Activated CD8-positive, alpha-beta memory T cell treated with anti-CD3 and anti-CD28 coated beads for 24 hours (primary cell): ENCODE results near the gene L3MBTL4.

Experiments used
- DNase-seq: peaks from one replicate; pipeline ENCODE4 v3.0.0-alpha.2; 2020

Gene L3MBTL4

DNA sequence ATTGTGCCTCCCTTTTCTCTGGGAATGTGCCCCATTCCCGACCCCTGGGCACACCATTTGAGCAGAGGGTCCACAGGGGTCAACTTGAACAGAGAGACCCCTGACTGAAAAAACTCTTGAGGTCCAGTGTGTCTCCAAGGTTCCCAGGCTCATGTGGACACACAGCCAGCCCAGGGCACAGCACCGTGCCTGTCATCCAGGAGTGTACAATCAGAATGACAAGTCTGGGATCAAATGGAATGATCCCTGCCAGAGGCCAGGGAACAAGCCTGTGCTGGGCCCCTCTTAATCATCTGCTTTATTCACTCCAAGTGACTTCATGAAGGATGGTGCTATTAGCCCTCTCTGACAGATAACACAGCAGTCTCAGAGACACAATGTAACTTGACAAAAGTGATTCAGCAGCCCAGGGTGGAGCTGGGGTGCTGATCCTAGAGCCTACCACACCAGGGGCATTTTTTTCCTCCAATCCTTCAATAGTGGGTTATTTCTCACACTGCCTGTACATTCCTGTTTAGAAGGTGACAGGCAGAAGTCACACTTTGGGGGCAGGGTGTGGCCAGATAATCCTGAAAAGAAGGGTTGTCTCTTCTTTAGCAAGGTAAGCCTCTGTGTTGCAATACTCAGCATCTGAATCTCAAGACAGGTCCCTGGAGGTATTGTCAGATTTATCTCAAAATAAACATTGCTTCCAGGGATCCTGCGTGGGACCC, 435.4 kb downstream of the L3MBTL4 start:
- no peak for DNase-seq

GRCh38 chr18:5977022-5977421, 437.7 kb downstream of the L3MBTL4 start:
- no peak for DNase-seq

DNA sequence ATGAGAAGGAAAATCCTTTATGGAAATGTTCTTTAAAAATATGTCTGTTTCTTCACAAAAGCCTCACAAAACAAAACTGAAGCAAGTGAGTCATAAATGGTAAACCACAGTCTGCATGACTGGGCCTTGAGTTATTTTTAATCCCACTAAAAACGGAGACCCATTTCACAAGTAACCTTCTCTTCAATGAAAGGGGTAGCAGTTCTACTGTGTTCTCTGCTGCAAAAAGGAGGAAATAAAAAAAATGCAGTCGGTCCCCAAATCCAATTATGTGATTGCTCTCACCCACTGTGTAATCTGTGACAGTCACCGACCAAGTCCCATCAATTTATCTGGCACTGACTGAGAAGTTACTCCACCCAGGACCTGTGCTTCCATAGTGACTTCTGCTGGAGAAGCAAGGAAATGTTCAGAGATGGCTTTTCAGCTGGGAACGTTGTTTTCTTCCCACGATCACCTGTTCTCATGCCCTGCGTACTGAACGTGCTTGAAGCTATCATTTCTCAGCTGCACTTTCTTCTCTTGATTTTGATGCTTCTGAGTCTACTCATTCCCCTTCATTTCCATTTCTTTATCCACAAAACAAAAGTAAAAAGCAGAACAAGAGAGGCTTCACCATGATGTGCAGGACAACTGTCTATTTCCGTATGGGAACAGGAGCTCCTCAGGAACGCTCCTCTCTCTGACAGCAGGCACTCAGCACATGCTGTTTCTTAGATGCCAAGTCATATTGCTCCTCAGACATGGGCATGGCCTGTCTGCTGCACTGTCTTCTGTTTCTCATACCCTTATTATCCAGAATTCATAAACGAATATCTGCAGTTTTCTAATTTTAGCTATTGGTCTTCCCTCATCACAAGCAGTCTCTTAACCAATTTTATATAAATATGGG, 439.4 kb downstream of the L3MBTL4 start:
- DNase-seq, result no peak

DNA sequence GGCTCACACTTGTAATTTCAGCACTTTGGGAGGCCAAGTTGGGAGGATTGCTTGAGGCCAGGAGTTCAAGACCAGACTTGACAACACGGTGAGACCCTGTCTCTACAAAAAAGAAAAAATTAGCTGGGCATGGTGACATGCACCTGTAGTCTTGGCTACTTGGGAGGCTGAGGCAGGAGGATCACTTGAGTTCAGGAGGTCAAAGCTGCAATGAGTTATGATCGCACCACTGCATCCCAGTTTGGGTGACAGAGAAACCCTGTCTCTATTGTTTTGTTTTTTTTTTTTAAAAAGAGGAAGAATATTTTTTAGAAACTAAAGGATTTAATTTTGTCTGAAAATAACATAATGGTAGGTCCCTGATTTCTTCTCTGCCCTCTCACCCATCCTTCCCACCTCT, 440.0 kb downstream of the L3MBTL4 start:
- no peak for DNase-seq

DNA sequence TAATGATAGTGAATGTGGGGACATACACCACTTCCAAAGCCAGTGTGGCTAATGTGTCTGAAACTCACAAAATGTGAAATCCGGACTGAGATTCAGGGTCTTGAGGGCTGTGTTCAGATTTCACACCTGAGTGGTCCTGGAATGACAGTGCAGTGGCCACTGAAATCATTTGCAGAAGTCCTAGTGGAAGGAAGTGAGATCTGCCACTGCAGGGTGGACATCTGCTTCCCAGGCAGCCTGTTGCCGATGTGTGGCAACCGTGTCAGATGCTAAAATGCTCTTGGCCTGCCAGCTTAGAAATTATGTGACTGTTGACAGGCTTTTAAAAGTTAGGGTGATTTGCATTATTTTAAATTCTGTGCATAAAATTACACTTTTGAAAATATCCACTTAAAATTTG, 441.6 kb downstream of the L3MBTL4 start:
- DNase-seq, result no peak

- DNase-seq, result no peak
Measured at GRCh38 chr18:5972298-5972697, 442.4 kb downstream of the L3MBTL4 start.

DNA sequence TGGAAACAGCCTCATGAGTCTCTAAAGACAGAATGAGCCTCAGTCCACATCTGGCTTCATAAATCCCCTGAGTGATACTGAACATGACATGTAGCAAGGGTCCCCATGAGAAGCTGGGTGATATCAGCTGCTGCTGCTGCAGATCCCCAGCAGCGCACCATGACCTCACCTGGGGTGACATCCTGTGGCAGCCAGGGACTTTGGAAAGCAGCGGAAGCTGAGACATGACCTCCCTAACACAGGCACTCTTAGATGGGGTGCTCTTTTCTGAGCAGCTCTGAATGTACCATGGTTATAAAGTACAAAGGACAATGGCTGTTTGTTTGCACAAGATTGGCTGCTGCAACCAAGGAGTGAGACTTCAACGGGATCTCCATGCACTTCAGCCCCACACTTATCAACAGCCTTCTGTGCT, 444.7 kb downstream of the L3MBTL4 start:
- no peak for DNase-seq

DNA sequence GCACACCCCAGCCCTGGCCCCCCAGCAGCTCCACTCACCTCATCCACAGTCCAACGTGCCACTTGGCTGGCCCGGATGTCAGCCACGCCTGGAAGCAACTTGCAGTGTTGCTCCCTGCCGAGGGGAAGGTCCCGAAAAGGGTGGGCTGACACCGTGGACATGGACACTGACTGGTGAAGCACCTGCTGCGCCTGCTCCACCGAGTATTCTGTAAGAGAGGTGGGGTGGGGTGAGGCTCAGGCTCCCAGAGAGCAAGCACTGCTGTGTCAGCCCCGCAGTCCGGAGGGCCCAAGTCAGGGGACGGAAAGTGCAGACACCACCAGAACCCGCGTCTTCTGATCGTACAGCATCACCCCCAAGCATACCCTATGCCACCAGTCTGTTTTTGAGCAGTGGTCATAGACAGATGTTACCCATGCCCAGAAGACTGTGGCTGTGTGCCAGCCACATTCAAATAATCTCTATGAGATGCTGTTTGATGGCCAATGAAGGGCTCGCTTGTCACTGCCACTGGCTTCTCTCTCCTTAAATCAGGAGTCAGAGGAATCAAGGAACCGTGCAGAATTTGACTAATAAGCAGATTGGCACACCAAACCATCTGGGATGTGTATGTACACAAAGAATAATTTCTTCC, 445.2 kb downstream of the L3MBTL4 start:
- no peak for DNase-seq

DNA sequence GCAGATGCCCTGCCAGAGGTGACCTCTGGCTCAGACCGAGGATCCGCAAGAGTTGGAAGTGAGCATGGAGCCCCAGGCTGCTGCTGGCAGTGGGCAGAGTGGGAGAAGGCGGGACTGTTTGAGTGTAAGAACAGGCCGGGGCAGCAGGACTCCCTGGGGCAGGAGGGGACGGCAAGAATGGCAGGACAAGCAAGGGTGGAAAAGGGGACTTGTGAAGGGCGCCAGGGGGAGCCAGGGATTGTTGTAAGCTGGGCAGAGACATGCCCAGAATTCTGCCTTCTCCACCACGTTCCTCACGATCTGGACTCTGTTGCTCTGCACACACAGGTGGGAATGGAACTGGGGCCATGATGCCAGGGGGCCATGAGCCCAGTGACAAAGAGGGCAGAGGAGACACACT, 447.0 kb downstream of the L3MBTL4 start:
- DNase-seq, result no peak

- DNase-seq, result no peak
Measured at GRCh38 chr18:5967007-5967406, 447.7 kb downstream of the L3MBTL4 start.

- no peak for DNase-seq
Measured at GRCh38 chr18:5966514-5966913, 448.2 kb downstream of the L3MBTL4 start.

- DNase-seq, result no peak
Measured at GRCh38 chr18:5964996-5965395, 449.7 kb downstream of the L3MBTL4 start.

DNA sequence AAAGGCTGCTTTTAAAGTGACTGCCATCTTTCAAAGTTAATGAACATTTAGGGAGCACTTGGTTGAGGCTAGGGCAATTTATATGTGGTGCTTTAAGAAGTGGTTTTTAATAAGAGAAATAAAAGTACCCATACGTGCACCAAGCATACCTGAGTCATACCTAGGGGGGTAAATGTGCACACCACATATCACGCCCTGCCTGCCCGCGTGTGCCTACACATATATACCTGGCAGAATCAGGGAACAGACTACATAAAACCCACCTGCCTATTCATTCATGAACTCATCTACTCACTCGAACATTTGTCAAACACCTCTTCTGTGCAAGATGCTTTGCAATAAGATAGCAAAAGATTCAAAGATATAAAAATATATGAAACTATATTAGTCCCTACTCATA, 450.1 kb downstream of the L3MBTL4 start:
- DNase-seq, result no peak

DNA sequence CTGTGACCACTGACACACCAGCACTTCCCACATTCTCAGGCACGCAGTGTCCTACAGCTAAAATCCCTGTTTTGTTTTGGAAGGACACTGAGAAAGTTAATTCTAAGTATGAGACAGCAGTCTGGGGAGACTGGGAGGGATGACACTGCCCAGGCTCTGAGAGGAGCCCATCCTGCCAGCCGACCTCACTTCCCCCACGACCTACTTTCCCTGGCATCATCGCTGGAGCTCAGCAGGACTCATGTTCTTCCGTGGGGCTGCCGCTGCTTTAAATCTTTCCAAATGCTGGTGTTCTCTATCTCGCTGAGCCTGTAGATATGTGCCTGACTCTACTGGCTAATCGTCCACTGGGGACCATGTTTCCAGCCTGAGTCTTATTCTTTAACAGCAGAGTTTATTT, 450.6 kb downstream of the L3MBTL4 start:
- no peak for DNase-seq

DNA sequence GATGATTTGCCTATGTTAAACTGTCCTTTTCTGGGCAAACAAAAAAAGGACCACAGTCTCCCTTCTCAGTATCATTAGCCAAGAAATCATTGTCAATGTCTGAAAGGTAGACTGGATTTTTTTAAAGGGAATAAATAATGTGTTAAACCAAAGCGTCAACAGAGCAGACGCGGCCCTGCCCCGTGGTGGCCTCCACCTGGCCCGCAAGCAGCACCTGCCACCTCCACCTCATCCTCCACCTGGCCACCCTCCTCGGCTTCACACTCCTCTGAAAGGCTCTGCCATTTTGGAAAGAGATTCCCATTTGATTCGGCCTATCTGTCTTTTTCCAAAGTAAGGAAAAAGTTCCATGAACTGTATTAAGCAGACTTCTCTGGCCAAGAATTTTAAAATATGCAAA, 451.4 kb downstream of the L3MBTL4 start:
- no peak for DNase-seq

DNA sequence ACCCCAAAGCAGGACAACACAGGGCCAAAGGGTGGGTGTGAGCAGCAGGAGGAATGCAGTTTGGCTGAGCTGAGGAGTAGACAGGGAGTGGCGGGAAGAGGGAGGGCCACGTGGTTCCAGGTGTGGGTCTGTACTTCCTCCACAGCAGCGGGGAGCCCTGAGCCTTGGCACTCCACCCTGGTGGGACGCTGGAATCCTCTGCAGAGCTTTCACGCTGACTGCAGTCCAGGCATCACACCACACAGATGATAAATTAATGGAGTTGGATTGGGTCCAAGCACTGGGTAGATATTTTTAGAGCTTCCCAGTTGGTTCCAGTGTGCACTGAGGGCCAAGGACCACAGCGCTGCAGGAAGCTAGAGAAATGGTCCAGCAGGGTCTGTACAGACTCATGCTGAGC, 452.3 kb downstream of the L3MBTL4 start:
- no peak for DNase-seq

DNA sequence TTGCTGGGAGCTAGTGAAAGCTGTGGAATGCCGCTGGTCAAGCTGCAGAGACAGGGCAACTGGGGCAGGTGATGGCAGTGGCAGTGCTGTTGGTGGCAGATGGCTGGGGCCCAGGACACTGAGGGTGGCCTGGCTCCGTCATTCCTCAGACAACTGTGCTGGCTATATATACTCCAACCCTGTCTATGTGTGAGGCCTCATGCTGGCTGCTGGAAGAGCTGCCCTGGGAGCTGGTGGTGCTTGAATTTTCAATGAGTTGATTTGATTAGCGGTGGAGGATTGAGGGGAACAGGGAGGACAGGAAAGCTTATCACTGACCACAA, 452.9 kb downstream of the L3MBTL4 start:
- no peak for DNase-seq

GRCh38 chr18:5961097-5961827, 453.4 kb downstream of the L3MBTL4 start:
- DNase-seq, result no peak

DNA sequence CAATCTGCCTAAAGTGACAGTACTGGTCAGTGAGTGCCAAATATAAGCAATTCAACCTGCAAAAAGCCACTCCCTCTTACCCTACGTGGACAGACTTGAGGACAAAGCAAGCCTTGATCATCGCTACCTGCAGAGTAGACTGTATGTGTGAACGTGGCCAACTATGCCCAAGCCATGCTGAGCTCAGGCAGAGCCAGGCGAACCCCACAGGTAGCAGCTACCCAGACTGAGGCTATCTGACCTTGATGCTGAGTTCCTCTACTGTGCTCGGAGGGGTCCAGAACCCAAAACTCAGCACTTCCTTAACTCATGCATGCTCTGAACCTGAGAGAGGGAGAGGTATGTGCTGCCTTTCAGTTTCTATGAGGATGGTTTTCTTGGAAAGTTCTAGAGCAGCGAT, 455.9 kb downstream of the L3MBTL4 start:
- no peak for DNase-seq

DNA sequence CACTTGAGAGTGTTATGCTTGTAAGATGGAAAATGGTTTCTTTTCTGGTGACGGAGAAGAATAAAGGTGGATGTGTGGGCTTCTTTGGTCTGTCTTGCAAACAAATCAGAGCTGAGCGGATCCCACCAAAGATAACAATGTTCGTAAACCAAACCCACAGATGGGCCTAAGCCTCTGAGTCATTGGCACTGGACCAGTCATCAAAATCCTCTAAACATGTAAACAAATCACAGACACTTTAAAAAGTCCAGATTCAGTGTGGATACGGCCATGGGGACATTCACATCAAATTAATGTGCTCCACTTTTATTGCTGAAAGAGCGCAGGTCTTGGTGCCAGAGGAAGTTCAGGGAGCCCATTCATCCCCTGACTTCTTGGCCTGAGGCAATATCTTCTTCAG, 458.9 kb downstream of the L3MBTL4 start:
- DNase-seq, result no peak

DNA sequence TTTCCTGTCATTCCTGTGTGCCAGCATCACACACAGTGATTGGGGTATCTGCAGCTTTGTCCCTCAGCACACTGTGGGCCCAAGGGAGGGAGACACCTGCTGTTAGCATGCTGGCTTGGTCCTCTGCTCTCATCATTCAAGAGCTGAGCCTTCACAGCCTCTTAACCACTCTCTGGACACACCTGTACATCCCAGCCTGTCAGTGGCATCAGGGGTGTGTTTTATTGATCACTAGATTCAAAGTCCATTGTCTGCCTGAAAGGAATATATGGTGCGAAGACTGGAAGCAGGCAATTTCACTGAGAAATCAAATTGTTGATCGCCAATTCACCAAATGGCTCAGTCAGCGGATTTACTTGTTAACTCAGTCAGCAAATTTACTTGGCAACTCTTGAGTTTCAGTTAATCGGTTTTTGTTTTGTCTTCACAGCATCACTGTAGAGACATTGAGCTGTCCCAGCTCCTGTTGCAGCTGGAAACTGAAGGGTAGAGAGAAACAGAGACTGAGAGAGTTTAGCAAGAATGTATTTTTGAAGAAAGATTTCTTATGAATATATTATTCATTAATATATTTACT, 463.1 kb downstream of the L3MBTL4 start:
- no peak for DNase-seq

GRCh38 chr18:5948781-5949180, 465.9 kb downstream of the L3MBTL4 start:
- no peak for DNase-seq

DNA sequence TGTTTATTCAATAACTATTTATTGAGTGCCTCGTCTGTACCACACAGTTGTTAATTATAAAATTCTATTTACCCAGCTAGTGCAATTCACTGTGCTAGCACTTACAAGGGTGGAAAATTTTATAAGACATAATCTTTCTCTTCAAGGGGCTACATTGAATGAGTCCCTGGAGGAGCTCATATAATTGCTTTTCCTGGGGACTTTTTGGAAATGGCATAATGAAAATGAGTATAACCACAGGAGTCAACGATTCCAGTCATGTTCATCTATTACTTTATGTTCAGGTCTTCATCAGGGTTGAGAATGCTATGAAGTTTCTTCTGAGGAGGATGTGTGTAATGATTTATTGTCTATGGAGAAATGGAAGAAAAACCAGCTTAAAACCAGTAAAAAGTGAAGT, 466.5 kb downstream of the L3MBTL4 start:
- no peak for DNase-seq
